ENCODE data around the gene EVC2.

The EVC2 gene

DNA sequence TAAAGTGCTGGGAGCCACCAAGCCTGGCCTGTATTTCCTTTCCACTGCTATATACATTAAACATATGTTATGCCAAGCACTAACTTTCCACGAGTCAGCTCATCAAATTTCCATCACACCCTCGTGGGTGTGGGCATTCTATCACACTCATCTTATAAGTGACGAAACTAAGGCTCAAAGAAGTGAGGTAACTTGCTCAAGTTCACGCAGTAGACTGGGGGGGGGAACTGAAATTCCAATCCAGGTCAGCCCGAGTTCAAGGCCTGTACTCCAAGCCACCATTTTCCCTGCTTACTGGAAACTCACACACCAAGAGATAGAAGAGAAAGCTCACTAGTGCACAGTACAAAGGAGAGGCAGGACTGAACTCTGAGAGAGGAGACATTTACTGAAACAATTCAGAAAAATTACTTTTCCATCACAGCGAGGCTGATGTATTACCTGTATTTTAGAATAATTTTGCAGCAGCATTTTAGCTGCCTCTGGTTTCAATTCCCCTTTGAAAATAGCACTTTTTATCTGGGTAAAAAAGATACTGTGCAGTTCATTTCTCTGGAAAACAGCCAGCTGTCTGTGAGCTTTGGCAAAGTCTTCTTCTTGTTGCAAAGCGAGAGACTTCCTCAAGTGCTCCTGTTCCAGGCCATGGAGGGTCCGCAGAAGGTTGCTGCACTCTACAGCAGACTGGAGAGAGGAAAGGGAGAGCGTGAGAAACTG lies 76.8 kb downstream of the EVC2 start:
- no peaks in the 10 kb centered on the region for H3K4me1 ChIP-seq (ENCODE audit: control insufficient read depth in 1 of 2, insufficient read depth in 1 of 2, low read depth in 1 of 2, low read length in 1 of 2)
- no peaks in the 10 kb centered on the region for H3K9me3 ChIP-seq
- no peak overlapping the region for H3K4me3 ChIP-seq (ENCODE audit: low read depth in 1 of 2, low read length in 1 of 2)
- no peaks in the 10 kb centered on the region for H3K36me3 ChIP-seq
- TF ChIP-seq, protein P1, sequence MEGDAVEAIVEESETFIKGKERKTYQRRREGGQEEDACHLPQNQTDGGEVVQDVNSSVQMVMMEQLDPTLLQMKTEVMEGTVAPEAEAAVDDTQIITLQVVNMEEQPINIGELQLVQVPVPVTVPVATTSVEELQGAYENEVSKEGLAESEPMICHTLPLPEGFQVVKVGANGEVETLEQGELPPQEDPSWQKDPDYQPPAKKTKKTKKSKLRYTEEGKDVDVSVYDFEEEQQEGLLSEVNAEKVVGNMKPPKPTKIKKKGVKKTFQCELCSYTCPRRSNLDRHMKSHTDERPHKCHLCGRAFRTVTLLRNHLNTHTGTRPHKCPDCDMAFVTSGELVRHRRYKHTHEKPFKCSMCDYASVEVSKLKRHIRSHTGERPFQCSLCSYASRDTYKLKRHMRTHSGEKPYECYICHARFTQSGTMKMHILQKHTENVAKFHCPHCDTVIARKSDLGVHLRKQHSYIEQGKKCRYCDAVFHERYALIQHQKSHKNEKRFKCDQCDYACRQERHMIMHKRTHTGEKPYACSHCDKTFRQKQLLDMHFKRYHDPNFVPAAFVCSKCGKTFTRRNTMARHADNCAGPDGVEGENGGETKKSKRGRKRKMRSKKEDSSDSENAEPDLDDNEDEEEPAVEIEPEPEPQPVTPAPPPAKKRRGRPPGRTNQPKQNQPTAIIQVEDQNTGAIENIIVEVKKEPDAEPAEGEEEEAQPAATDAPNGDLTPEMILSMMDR (IDR thresholded peaks at IDR 0.05): no peak
- no peaks in the 10 kb centered on the region for H3K27me3 ChIP-seq
- no peak overlapping the region for H3K27ac ChIP-seq

DNA sequence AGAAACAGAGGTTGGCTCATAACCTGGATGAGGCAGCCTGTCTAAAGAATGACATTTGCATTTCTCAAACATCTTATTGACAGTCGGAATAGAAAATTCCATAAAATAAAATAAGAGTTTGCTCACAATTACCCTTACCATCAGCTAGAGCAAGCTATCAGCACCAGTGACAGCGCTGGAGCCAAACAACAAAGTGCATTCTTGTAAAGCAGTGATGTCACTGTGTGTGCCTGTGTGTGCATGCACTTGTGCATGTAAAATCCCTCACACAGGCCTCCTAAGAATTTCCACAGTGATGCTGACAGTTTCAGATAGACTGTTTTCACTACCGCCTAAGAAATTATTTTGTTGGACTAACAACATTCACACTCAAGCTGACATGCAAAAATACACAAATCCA lies 77.6 kb downstream of the EVC2 start:
- no peaks in the 10 kb centered on the region for H3K27me3 ChIP-seq
- TF ChIP-seq, protein P1 (IDR thresholded peaks at IDR 0.05): no peak
- no peaks in the 10 kb centered on the region for H3K36me3 ChIP-seq
- no peak overlapping the region for H3K27ac ChIP-seq
- no peak overlapping the region for H3K4me3 ChIP-seq (ENCODE audit: low read depth in 1 of 2, low read length in 1 of 2)
- no peaks in the 10 kb centered on the region for H3K4me1 ChIP-seq (ENCODE audit: control insufficient read depth in 1 of 2, insufficient read depth in 1 of 2, low read depth in 1 of 2, low read length in 1 of 2)
- no peaks in the 10 kb centered on the region for H3K9me3 ChIP-seq

DNA sequence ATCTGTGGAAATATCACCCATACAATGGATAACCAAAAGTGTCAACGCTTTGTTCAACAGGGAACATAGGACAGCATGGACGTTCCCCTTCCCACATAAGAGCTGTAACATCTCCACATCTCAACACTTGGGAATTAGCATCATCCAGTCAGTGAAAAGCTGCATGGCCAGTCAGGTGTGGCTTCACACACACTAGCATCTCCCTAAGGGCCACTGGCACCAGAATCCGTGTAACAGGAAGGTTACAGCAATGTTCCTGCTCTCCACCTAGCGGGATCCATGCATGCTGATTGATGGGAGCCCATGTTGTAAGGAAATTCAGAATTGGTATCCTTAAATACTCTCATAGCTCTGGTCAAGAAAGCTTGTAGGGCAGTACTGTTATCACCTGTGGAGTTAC lies 78.8 kb downstream of the EVC2 start:
- no peaks in the 10 kb centered on the region for H3K27me3 ChIP-seq
- H3K4me3 ChIP-seq (ENCODE audit: low read depth in 1 of 2, low read length in 1 of 2): no peak overlapping the region
- no peaks in the 10 kb centered on the region for H3K36me3 ChIP-seq

DNA sequence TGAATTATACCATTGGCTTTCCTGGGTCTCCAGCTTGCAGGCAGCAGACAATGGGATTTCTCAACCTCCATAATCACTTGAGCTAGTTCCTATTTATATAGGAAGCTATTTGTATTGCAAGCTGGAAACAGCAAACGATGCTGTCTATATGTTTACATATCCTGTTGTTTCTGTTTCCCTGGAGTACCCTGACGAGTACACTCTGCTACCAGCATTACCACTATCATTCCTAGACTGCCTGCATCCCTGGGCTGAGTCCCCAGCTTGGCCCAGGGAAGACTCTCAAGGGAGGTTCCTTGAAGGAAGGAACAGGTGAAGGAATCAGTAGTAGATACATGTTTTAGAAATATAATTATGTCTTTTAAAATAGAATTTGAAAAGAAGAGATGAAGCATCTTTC lies 81.4 kb downstream of the EVC2 start:
- H3K4me1 ChIP-seq (ENCODE audit: control insufficient read depth in 1 of 2, insufficient read depth in 1 of 2, low read depth in 1 of 2, low read length in 1 of 2): no peaks in the 10 kb centered on the region
- H3K36me3 ChIP-seq: no peaks in the 10 kb centered on the region
- no peaks in the 10 kb centered on the region for H3K27me3 ChIP-seq
- no peaks in the 10 kb centered on the region for H3K9me3 ChIP-seq
- TF ChIP-seq, protein P1 (IDR thresholded peaks at IDR 0.05): no peak
- H3K27ac ChIP-seq: no peak overlapping the region
- no peak overlapping the region for H3K4me3 ChIP-seq (ENCODE audit: low read depth in 1 of 2, low read length in 1 of 2)

More for the DNA sequence above, 78.8 kb downstream of the EVC2 start:
- H3K4me1 ChIP-seq (ENCODE audit: control insufficient read depth in 1 of 2, insufficient read depth in 1 of 2, low read depth in 1 of 2, low read length in 1 of 2): no peaks in the 10 kb centered on the region
- no peaks in the 10 kb centered on the region for H3K9me3 ChIP-seq
- TF ChIP-seq, protein P1 (IDR thresholded peaks at IDR 0.05): no peak
- H3K27ac ChIP-seq: no peak overlapping the region

DNA sequence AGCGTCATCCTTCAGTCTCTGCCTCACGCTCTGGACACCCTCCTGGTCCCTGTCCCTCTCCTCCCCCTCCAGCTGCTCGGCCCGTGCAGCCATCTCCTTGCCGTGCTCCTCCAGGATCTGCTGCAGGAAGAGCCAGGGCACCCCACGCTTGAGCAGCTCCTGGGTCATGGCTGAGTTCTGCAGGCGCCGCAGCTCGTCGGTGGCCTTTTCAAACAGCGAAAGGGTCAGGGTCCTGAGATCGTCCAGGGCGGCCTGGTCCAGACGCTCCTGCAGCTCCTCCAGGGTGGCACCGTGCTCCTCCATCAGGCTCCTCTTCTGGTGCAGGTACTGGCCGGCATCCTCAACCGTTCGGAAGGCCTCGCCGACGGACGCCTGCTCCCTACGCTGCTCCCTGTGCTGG lies 85.8 kb downstream of the EVC2 start:
- TF ChIP-seq, protein P1 (IDR thresholded peaks at IDR 0.05): no peak
- no peak overlapping the region for H3K27ac ChIP-seq
- H3K27me3 ChIP-seq: no peaks in the 10 kb centered on the region
- no peaks in the 10 kb centered on the region for H3K36me3 ChIP-seq
- H3K4me3 ChIP-seq (ENCODE audit: low read depth in 1 of 2, low read length in 1 of 2): no peak overlapping the region
- H3K4me1 ChIP-seq (ENCODE audit: control insufficient read depth in 1 of 2, insufficient read depth in 1 of 2, low read depth in 1 of 2, low read length in 1 of 2): no peaks in the 10 kb centered on the region
- no peaks in the 10 kb centered on the region for H3K9me3 ChIP-seq
